ENCODE results near the gene GCH1.

The GCH1 gene

DNA sequence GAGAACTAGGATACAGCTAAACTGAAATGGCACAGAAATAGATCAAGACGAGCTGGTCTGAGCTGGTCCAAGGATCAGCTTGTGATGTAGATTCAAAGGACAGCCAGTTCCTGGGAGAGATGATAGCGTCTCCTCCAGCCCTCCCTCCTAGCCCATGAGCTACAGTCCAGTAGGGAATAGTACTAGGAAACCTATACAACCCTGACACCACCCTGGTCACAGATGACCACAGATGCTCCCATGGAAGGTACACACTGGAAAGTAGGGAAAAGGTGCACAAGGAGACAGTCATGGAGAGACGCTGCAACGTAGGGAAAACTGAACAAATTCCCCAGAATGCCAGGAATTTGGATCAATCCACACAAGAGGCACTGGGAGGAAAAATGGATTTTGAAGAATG is 6.9 kb downstream of the GCH1 start:
- DNase-seq (ENCODE audit: low read depth in 1 of 2, low spot score in 1 of 2): no peak
- TF ChIP-seq GABPA (IDR thresholded peaks at IDR 0.05; ENCODE audit: low read depth) (no peak), REST (IDR thresholded peaks at IDR 0.05; ENCODE audit: insufficient replicate concordance, low read depth) (no peak), CTCF (IDR thresholded peaks at IDR 0.05; ENCODE audit: insufficient read depth, low read length) (no peak), SPI1 (IDR thresholded peaks at IDR 0.05; ENCODE audit: borderline replicate concordance, low read depth) (no peak), POLR2AphosphoS5 (IDR thresholded peaks at IDR 0.05; ENCODE audit: low read depth) (no peak)
- Histone ChIP-seq H3K27ac (replicated peaks) (no peak overlapping the region), H3K4me3 (replicated peaks; ENCODE audit: insufficient read depth, low read length) (no peak overlapping the region), H3K27me3 (ENCODE audit: insufficient read depth, poor library complexity, severe bottlenecking) (peaks cover 2% of the 10 kb centered on the region)

DNA sequence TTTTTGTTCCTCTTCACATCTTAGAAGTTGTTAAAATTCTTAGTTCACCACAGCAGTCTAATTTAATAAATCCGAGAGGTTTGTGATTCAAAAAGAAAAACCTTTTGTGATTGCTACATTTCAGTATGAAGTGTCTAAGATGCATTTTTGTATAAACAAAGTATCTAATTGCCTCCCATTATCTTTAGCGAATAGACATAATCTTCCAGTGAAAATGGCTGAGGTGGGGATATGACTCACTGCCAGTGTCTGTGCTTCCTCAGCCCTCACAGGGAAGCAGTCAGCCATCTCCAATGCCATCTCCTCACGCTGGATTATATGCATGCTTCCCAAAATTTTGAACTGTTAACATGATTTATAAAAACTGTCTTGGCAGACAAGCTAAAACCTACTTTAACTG is 7.6 kb downstream of the GCH1 start:
- no peaks in the 10 kb centered on the region for H3K27me3 ChIP-seq (ENCODE audit: insufficient read depth, poor library complexity, severe bottlenecking)
- H3K4me3 ChIP-seq (replicated peaks; ENCODE audit: insufficient read depth, low read length): no peak overlapping the region
- TF ChIP-seq CTCF (IDR thresholded peaks at IDR 0.05; ENCODE audit: insufficient read depth, low read length) (no peak), REST (IDR thresholded peaks at IDR 0.05; ENCODE audit: insufficient replicate concordance, low read depth) (no peak), GABPA (IDR thresholded peaks at IDR 0.05; ENCODE audit: low read depth) (no peak), SPI1 (IDR thresholded peaks at IDR 0.05; ENCODE audit: borderline replicate concordance, low read depth) (no peak), POLR2AphosphoS5 (IDR thresholded peaks at IDR 0.05; ENCODE audit: low read depth) (no peak)
- H3K27ac ChIP-seq (replicated peaks): no peak overlapping the region
- no peak for DNase-seq (ENCODE audit: low read depth in 1 of 2, low spot score in 1 of 2)

DNA sequence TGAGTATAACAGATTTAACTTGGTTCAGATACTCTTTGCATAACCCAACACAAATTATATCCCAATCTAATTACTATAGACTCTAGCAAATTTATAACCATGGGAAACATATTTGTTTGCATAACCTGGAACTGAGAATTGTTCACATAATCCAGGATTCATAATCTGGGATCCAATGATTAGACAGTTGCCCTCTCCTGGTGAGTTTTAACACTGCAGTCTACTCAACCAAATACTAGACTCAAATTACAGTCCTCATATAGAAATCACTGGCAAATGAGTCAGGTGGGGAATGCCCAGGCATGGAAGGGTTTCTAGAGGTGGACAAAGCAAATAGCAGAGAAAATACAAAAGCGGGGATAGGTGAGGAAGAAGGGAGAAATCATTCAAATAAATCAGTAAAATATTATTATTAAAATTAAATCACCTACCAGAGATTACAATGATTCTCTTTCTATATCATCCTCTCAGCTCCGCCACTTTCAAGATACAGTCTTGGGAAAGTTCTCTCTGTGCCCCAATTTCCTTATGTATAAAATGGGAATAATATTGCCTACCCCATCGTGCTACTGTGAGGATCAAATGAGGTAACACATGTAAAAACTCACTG is 9.4 kb downstream of the GCH1 start:
- no peak for DNase-seq (ENCODE audit: low read depth in 1 of 2, low spot score in 1 of 2)
- no peak overlapping the region for H3K4me3 ChIP-seq (replicated peaks; ENCODE audit: insufficient read depth, low read length)
- no peak overlapping the region for H3K27ac ChIP-seq (replicated peaks)
- no peaks in the 10 kb centered on the region for H3K27me3 ChIP-seq (ENCODE audit: insufficient read depth, poor library complexity, severe bottlenecking)
- no peak for TF ChIP-seq GABPA (IDR thresholded peaks at IDR 0.05; ENCODE audit: low read depth)
- peak; percentile 71 for TF ChIP-seq CTCF (IDR thresholded peaks at IDR 0.05; ENCODE audit: insufficient read depth, low read length)

Measured in HL-60 (cell line).